Activated naive CD8-positive, alpha-beta T cell treated with anti-CD3 and anti-CD28 coated beads, Interleukin-2, amount 50 U/mL, for 16 hours (primary cell): ENCODE data around the gene KSR2.

Experiments used
- DNase-seq: peaks from one replicate; pipeline ENCODE4 v3.0.0-alpha.2; 2020; ENCODE audit warnings: low read depth, low spot score

The KSR2 gene

GRCh38 chr12:117412465-117413188 is 556.2 kb downstream of the KSR2 start:
- DNase-seq, result no peak

GRCh38 chr12:117409286-117409685 is 559.5 kb downstream of the KSR2 start:
- no peak for DNase-seq

GRCh38 chr12:117408161-117408791 is 560.5 kb downstream of the KSR2 start:
- DNase-seq, result no peak

GRCh38 chr12:117404940-117405339 is 563.9 kb downstream of the KSR2 start:
- DNase-seq, result no peak

- no peak for DNase-seq
These were observed 564.5 kb downstream of the KSR2 start for GRCh38 chr12:117404203-117404853.

GRCh38 chr12:117403586-117404139 is 565.1 kb downstream of the KSR2 start:
- no peak for DNase-seq
